KMS-11 (cell line): ENCODE results near the gene TCF23.

ENCODE experiments used
- H2AFZ ChIP-seq: fragments of 200-600 bp; sonication (generic); 2 replicates; pipeline ENCODE4 v1.6.1; 2016; ENCODE audit warnings: antibody characterized with exemption, mixed run types, low read depth
- H3K27ac ChIP-seq: fragments of 200-600 bp; sonication (generic); 2 replicates; pipeline ENCODE4 v1.6.1; 2016; ENCODE audit warnings: mild to moderate bottlenecking, mixed run types
- H3K27me3 ChIP-seq: fragments of 200-600 bp; sonication (generic); 2 replicates; pipeline ENCODE4 v1.6.1; 2017; ENCODE audit warnings: mild to moderate bottlenecking, low read depth, mixed run types, moderate library complexity; ENCODE audit not compliant: insufficient read depth
- H3K36me3 ChIP-seq: fragments of 200-600 bp; sonication (generic); 2 replicates; pipeline ENCODE4 v1.6.1; 2017; ENCODE audit warnings: mild to moderate bottlenecking, mixed run types; ENCODE audit not compliant: insufficient read depth
- H3K4me1 ChIP-seq: fragments of 200-600 bp; sonication (generic); 2 replicates; pipeline ENCODE4 v1.6.1; 2016; ENCODE audit warnings: mild to moderate bottlenecking, low read depth, mixed run types; ENCODE audit not compliant: poor library complexity, severe bottlenecking
- H3K4me2 ChIP-seq: fragments of 200-600 bp; sonication (generic); 2 replicates; pipeline ENCODE4 v1.7.0; 2016; ENCODE audit warnings: mild to moderate bottlenecking, mixed run types
- H3K4me3 ChIP-seq: fragments of 200-600 bp; sonication (generic); IDR thresholded peaks from 2 replicates; pipeline ENCODE4 v1.6.1; 2017; ENCODE audit warnings: low read depth, low read length, mixed read lengths; ENCODE audit not compliant: insufficient read depth
- H3K79me2 ChIP-seq: fragments of 200-600 bp; sonication (generic); 2 replicates; pipeline ENCODE4 v1.6.1; 2016; ENCODE audit warnings: low read depth, mixed run types; ENCODE audit not compliant: insufficient read depth
- H3K9ac ChIP-seq: fragments of 200-600 bp; sonication (generic); 2 replicates; pipeline ENCODE4 v1.6.1; 2016; ENCODE audit warnings: mild to moderate bottlenecking, mixed run types
- H4K20me1 ChIP-seq: fragments of 200-600 bp; sonication (generic); 2 replicates; pipeline ENCODE4 v1.6.1; 2016; ENCODE audit warnings: mild to moderate bottlenecking, mixed run types; ENCODE audit not compliant: insufficient read depth
- CTCF ChIP-seq: fragments of 200-600 bp; sonication (generic); conservative IDR thresholded peaks from 2 replicates; pipeline ENCODE4 v1.6.1; 2017; ENCODE audit warnings: low read depth, mild to moderate bottlenecking, antibody characterized with exemption, low read length, moderate library complexity, mixed read lengths

The TCF23 gene

GRCh38 chr2:27155069-27155520 lies 6.3 kb downstream of the TCF23 start:
- Histone ChIP-seq H3K27ac (no peak overlapping the region), H3K27me3 (no peaks in the 10 kb centered on the region), H3K4me1 (no peaks in the 10 kb centered on the region), H2AFZ (no peak overlapping the region), H3K36me3 (no peaks in the 10 kb centered on the region), H4K20me1 (no peaks in the 10 kb centered on the region), H3K9ac (no peak overlapping the region), H3K79me2 (no peaks in the 10 kb centered on the region), H3K4me2 (no peak overlapping the region), H3K4me3 (no peak overlapping the region)
- no peak for TF ChIP-seq CTCF

GRCh38 chr2:27158468-27158867 lies 9.7 kb downstream of the TCF23 start:
- H3K4me1 ChIP-seq: peaks cover 20% of the 10 kb centered on the region

GRCh38 chr2:27159271-27159670 lies 10.5 kb downstream of the TCF23 start:
- H3K27ac ChIP-seq: no peak overlapping the region
- TF ChIP-seq CTCF: no peak
- no peak overlapping the region for H3K4me2 ChIP-seq
- H3K27me3 ChIP-seq: no peaks in the 10 kb centered on the region
- H2AFZ ChIP-seq: no peak overlapping the region
- no peaks in the 10 kb centered on the region for H3K36me3 ChIP-seq
- no peaks in the 10 kb centered on the region for H3K79me2 ChIP-seq
- no peak overlapping the region for H3K9ac ChIP-seq
- H3K4me3 ChIP-seq: no peak overlapping the region
- H4K20me1 ChIP-seq: no peaks in the 10 kb centered on the region
- peaks cover 28% of the 10 kb centered on the region for H3K4me1 ChIP-seq

More at GRCh38 chr2:27158468-27158867, 9.7 kb downstream of the TCF23 start:
- Histone ChIP-seq H3K27me3 (no peaks in the 10 kb centered on the region), H4K20me1 (no peaks in the 10 kb centered on the region), H3K27ac (no peak overlapping the region), H2AFZ (no peak overlapping the region), H3K4me2 (no peak overlapping the region), H3K36me3 (no peaks in the 10 kb centered on the region), H3K79me2 (no peaks in the 10 kb centered on the region), H3K9ac (no peak overlapping the region), H3K4me3 (no peak overlapping the region)
- no peak for TF ChIP-seq CTCF

GRCh38 chr2:27160191-27160590 lies 11.4 kb downstream of the TCF23 start:
- no peak overlapping the region for H3K9ac ChIP-seq
- H3K27ac ChIP-seq: no peak overlapping the region
- no peak for TF ChIP-seq CTCF
- H3K4me1 ChIP-seq: peaks cover 35% of the 10 kb centered on the region
- no peaks in the 10 kb centered on the region for H3K79me2 ChIP-seq
- no peaks in the 10 kb centered on the region for H4K20me1 ChIP-seq
- H2AFZ ChIP-seq: no peak overlapping the region
- no peaks in the 10 kb centered on the region for H3K36me3 ChIP-seq
- H3K27me3 ChIP-seq: no peaks in the 10 kb centered on the region
- no peak overlapping the region for H3K4me2 ChIP-seq
- no peak overlapping the region for H3K4me3 ChIP-seq
